Stimulated activated CD8-positive, alpha-beta memory T cell treated with anti-CD3 and anti-CD28 coated beads, Interleukin-7, amount 100 ng/mL, for 48 hours (primary cell): ENCODE measurements around the gene DLG2.
"Not testable (repeated sequence)": the region's sequence is repeated elsewhere in the genome, so short reads cannot be mapped to it uniquely, and the experiment has no call there.

Experiments used
- DNase-seq, 2 donors: peaks; one replicate each; pipeline ENCODE4 v3.0.0-alpha.2; 2020; ENCODE audit warnings: low read depth in 1 of 2; ENCODE audit errors: extremely low read depth in 1 of 2

The DLG2 gene

DNA sequence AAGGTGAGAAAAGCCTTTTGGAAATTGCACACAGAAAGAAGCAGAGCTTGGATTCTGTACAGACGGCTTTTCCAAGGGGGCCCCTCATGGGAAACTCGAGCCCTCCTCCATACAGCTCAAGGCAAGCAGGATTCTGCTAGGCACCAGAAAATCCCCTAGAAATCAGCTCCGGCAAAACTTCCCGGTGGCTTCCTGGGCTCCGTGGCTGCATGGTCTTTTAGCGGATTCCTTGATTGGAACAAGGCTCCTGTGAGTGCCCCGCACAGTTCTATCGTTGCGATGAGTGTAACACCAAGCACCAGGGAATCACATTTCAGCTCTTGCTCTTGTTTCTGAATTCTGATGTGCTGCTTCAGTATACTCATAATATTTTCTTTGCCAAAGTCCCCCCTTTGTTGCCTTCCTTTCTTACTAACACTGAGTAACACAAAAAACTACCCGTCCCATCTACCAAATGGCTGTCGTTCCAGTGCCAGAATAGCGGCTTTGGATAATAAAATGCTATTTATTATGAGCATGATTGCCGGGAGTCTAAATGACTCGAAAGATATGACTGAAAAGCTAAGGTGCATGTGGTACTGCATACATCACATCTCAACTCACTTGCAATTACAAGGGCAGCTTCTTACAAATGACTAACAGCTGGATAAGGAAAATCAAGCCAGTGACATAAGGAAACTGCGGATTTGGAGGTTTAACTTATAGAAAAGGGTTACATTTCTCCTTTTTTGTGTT lies 494.1 kb downstream of the DLG2 start:
- no peak for DNase-seq

DNA sequence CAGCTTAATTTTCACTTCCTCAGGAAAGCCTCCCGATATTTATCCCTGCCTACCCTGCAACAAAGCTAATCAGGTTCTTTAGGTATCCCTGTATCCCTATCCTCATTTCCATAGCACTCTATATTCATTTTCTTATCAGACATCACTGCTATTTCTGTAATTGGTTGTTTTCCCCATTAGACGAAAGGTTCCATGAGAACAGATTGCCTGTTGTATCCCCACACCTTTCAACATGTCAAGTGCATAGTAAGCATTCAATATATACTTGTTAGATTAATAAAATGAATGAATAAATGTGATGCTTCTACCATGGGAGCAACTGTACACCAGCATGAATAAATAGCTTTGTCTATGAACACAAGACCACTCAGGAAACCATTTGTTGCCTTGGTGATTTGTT lies 499.8 kb downstream of the DLG2 start:
- DNase-seq, result no peak

DNA sequence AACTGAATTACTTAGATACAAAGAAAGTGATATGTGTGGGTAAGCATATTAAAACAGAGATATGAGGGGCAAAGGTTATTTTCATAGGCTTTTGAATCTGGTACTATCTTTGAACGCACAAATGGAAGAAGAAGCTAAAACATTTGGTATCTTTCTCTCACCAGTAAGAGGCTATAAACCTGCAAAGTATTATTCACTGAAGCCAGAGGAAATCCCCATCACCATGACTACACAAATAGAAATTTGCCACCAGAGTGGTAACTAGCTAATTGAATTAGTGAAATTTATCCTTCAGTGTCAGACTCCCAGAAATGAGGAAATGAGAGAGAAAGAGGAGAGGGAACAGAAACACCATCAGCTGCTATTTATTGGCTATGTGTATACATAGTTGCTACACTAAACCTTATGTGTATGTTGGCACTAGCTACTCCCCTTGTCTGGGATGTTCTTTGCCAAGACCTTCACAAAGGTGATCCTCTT lies 503.4 kb downstream of the DLG2 start:
- DNase-seq, result no peak

DNA sequence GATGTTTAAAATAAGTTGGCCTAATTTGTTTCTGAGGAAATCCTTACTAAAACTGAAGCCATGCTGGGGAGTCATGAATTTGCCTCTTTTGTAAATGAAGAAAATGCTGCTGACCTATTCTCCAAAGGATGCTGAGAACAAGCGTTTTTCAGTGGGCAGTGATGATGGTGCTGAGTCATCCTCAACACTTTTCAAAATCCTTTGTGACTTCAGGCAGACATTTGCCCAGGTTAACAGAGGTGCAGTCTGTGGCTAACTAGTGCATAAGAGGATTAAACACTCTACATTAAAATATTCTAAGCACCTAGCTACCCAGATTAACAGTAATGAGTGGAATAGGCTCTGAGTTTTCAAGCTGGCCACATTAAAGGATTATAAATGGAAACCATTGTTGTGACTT lies 509.0 kb downstream of the DLG2 start:
- DNase-seq, result no peak

DNA sequence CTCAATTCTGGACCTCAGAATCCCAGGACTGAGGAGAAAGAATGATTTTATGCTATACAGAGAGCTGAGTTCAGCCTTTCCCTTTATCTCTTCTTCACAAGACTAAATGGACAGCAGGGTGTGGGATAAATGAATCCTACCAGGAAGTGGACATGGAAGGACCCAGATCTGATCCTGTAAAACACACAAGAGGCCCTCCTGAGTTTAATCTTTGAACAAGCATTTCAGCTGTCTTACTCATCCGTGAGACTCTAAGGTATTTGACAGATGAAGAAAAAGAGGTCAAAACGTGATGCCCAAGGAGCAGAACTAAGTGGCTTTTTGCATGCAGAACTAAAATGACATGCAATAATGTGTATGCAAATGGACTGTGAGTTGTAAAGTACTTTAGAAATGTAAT lies 511.3 kb downstream of the DLG2 start:
- no peak for DNase-seq

DNA sequence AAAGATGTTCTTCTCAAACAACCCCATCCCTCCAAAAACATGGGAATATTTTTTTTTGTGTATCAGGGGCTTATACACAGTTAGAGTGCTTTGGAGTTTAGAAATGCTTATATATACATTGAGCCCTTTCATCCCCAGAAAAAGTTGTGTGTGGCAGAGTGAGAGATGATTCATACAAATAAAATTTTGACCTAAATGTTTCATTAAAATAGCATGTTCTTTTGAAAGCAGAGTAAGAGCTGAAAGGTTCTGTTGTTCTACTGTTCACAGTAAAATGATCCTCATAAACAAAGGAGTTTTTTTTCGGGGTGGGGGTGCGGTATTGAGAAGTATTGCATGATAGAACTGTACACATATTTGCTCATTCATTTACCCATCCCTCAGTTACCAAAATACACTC lies 512.4 kb downstream of the DLG2 start:
- DNase-seq, result no peak

DNA sequence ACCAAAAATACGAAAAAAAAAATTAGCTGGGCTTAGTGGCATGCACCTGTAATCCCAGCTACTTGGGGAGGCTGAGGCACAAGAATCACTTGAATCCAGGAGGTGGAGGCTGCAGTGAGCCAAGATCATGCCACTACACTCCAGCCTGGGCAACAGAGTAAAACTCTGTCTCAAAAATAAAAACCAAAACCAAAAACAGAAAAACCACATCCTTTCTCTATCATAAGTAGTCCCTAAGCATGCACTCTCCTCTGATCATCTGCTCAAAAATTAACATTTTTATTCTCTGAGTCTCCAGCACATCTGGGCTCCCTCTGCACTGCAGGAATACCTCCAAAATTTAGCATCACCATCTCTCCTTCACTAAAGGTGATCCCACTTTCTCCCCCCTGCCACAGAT lies 516.9 kb downstream of the DLG2 start:
- not testable (repeated sequence) for DNase-seq

DNA sequence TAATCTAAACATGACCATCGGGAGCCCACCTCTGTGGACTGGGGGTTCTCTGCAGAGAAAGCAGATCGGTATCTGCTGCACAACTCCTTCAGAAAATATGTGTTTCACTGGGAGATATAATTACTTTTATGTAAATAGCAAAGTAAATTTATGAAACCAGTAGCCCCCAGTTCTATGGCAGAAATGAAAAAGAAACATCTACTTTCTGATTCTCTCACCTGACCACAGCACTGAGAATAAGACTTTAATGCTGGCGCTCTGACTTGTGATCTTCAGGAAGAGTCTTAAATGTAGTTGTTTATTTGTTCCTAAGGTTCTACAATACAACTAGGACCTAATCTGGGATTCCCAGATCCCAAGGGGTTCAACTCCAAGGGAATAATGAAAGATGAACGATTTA lies 518.0 kb downstream of the DLG2 start:
- DNase-seq, result no peak

DNA sequence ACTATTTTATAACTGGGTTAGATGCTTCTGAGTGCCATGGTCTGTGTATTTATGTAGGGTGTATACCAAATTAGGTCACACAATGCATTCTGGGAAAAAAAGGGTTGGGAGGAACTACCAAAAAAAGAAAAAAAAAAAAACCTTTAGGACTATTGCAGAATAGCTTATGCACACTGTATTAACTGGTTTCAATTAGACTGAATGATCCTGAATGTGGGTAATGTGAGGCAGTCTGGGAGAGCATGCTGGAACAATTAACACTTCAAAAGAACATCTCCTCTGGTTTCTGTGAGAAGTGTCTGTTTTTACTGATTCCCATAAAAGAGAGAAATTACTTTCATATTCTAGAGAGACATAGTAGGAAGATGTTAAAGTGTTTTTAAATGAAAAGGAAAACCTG lies 521.3 kb downstream of the DLG2 start:
- no peak for DNase-seq

DNA sequence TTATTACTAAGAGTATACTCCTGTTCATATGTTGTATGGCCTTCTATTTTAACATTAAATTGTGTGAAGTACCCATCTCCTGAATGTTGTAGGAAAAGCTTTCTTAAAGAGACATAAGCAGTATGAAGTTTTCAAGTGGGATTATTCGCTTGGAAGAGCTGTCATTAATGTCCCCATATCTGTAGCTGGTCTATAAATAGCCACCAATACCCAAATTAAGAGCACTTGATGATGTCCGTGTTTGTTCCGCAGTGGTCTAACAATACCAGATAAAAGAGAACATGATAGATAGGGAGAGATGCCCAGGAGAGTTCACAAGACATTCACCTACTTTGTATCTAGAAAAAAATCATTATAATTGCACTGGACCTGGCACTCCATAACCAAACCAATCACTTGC lies 527.6 kb downstream of the DLG2 start:
- no peak for DNase-seq

DNA sequence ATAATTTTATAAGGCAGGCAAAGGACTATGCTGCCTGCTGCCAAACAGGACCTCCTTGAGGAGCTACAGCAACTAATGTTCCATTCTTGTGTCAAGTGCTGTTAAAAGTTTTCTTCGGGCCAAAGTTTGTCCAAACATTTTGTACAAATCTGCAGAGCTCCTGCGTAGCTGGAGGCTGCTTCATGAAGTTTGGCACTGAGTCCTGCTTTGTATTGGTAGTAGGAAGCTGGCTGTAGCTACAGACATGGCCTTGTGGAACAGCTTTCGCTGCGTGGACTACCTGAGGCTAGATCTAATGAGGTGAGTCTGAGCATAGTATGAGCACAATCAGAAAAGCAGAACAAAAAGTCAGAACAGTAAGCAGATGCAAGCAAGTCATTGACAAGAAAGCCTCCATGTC lies 528.1 kb downstream of the DLG2 start:
- DNase-seq, result no peak

DNA sequence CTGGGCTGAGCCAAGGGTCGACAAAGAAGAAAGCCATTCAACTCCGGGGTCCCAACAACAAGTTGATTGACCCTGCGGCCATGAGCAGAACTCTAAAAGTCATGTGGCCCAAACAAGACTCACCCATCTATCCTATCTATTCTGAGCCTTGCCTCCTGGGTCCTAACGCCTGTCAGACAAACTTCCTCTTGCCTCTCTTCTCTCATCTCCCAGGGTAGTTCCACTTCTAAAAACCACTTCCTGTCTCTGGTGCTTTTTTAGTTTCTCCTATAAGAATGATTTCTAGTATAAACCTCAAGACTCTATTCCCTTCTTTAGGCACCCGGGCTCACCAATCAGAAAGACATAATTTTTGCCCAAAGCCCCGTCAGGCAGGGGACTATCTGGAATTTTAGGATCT lies 530.2 kb downstream of the DLG2 start:
- DNase-seq, result no peak

DNA sequence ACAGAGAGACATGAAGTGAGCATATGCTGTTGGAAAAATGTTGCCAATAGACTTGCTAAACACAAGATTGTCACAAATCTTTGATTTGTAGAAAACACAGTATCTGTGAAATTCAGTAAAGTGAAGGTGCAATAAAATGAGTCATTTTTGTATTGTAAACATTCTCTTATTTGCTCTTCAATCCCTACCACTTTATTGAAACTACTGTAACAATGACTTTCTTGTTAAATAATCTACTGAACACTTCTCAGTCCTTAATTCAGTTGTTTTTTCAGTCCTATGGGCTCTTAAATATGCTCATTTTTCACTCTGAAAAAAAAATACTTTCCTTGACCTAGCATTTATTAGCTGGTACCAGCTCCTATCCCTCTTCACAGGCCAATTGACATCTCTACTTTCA lies 531.9 kb downstream of the DLG2 start:
- no peak for DNase-seq

DNA sequence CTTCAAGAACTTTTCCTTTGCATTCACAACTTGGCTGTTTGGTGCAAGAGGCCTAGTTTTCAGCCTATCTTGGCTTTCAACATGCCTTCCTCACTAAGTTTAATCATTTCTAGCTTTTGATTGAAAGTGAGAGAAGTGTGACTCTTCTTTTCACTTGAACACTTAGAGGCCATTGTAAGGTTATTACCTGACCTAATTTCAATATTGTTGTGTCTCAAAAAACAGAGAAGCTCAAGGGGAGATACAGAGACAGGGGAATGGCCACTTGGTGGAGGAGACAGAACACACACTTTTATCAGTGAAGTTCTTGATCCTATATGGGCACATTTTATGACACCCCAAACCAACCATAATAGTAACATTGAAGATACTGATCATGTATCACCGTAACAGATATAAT lies 532.3 kb downstream of the DLG2 start:
- DNase-seq, result no peak

DNA sequence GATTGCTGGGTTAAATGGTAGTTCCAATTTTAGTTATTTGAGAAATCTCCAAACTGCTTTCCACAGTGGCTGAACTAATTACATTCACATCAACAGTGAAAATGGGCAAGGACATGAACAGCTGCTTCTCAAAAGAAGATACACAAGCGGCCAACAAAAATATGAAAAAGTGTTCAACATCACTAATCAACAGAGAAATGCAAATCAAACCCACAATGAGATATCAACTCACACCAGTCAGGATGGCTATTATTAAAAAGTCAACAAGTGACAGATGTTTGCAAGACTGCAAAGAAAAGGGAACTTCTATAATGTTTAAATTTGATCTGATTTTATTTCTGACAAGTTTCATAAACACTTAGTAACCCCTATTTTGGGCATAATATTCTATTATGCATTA lies 537.5 kb downstream of the DLG2 start:
- no peak for DNase-seq

DNA sequence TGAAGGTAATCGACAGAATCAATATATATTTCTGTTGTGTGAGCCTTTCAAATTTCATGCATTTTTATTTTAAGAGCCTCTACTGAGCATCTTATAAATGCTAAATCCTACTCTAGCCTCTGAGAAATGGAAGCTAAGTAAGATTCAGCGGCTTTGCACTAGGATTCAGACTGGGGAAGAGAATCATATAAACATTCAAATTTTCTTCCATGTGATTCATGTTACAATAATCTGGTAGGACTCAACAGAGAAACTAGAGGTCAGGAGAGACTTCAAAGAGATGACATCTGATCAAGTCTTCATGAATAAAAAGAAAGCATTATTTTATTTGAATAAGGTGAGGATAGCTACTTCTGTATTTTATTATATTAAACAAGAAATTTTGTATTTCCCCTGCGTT lies 538.9 kb downstream of the DLG2 start:
- DNase-seq, result no peak

DNA sequence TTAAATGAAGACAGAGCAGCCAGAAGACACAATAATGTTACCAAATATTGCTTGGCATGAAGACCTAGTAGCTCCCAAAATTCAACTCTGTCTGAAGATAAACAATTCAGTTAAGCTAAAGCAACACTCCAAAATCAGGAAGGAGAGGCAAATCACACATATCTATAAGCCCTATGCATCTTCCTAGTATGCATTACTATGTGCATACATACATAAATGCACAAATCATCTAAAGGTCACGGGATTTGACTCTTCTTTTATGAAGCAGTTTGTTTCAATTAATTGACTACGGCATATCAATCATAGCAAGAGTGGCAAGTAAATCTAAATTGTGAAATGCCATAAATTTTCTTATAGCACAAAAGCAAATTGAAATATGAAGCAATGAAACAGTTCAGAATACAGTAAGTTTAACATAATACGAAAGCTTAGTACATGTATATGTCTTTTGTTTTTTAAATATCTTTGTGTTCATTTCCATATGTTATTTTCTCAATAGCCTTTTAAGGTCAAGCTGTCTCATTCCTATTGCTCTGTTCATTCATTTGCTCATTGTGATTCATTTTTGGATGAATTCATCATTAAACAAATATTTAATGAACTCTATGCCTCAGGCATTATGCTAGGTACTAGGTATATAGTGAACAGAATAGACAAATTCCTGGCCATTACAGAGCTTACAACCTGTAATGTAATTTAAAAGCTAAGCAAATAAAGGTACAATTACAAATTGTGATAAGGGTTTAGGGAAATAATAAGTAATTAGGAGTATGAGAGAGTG lies 540.5 kb downstream of the DLG2 start:
- DNase-seq, result no peak

DNA sequence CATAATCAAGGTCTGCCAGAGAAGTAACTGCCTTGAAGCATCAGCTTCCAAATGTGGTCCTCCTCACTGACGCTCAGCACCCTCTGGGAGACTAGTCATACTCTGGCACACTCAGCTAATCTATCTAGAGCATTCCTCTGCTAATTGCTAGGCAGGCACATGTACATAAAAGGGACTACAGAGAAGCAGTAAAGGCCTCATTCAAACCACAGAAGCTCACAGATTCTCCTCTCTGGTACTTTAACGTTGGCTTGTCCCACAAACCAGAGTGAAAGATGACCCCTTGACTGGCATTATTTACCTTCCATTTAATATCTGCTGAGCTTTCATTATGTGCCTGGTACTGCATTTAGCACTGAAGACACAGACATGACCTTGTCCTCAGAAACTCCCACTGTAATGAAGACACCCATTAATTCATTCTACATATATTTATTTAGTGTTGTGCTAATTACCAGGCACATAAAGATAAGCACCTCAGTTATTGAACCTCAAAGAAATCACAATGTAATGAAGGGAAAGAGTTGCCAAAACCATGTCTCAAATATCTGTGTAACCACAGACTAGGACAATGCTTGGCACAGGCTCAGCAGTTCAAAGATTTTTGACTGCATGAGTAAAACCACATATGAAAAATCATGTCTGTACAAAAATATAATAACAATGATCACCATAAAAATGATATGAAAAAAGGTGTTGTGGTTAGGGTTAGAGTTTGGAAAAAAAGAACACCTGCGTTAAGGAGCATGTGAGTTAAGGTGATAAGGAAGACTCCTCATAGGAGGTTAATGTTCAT lies 550.4 kb downstream of the DLG2 start:
- no peak for DNase-seq

DNA sequence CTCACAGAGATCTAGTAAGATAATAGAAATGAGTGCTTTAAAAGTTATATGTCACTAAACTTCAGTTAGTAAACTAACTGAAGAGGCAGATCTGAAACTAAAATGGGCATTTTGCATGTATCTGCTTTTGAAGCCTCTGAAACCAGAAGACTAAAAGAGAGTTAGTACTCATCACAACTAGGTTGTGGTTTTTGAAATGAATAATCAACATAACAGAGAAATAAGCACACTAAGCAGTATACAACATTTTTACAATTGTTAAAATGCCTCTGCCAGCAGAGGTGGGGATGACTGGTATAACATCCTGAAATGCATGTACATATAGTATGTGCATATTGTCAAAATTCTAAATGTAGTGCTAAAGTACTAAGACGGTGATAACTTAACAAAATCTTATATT lies 564.5 kb downstream of the DLG2 start:
- no peak for DNase-seq

DNA sequence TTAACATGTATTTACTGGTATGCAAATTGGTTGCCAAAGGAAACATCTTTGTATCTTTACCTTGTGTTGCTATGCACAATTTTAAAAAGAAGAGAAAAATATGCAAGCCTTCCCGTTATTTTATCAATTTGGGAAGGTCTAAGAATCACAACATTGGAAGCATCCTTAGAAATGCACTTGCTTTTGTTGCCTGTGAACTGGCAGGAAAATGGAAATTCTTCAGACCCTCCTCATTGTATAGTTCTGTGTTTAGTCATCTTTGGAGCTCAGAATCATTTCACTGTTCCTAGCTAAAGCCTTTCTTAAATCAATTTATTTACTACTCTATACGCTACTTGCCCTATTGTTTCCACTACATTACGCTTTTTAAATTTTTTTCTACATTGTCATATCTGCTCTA lies 574.5 kb downstream of the DLG2 start:
- DNase-seq, result no peak

DNA sequence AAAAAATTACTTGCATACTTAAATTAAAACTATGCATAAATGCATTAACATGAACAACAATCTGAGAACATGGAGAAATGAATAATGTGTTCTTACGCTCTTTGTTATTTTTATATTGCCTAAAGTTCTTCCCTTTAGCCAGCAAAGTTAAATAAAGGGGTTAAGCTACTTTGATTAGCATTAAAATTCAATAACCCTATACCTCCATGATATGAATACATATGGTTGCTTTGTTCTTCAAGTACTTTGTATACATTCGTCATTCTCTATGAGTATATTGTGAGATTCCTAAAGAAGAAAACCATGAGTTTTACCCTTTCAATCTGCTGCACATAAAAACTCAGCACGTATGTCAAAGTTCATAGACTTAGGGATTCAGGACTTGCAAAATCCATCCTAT lies 578.3 kb downstream of the DLG2 start:
- DNase-seq, result no peak

DNA sequence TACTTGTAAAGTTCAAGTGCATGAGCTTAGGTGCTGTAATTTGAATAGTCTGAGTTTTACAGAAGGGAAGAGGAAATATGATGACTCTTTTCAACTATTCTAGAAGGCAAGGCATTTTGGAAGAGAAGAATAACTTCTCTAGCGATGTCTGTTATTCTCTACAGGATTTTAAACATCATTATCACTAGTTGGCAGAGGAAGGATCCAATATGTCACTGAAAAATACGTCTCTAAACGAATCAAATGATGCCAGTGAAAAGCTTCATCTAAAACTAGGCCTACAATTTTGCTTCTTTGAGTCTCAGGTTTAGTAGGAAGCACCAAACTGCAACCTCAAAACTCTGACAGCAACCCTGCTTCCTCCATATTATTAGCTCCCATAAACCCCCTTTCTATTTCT lies 581.4 kb downstream of the DLG2 start:
- DNase-seq, result no peak
